Pulmonary artery endothelial cell (primary cell): Measurements from ENCODE around the gene SPDYE1. TPM values are rescaled to one million over a fixed set of nuclear protein-coding genes. Genes with fewer than 3 reads are reported as not detected.
"Not testable (repeated sequence)": the region's sequence is repeated elsewhere in the genome, so short reads cannot be mapped to it uniquely, and the experiment has no call there.

Experiments used
- DNase-seq: peaks from one replicate; pipeline ENCODE4 v3.0.0-alpha.2; 2011; ENCODE audit warnings: low read depth, low spot score
- total RNA-seq: library from RNA; depleted of rRNA; stranded (reverse); fragments of >200 nt; gene quantifications from 2 replicates; pipeline ENCODE4 v1.2.3, GENCODE V29; 2014

Gene SPDYE1
- total RNA-seq, 1 donor from 2014 or later: not detected

GRCh38 chr7:43990829-43991228 is 6.9 kb upstream of the SPDYE1 start:
- DNase-seq: not testable (repeated sequence)

- not testable (repeated sequence) for DNase-seq
These were observed 4.8 kb upstream of the SPDYE1 start for GRCh38 chr7:43992896-43993295.

GRCh38 chr7:43994681-43995080 is 3.0 kb upstream of the SPDYE1 start:
- not testable (repeated sequence) for DNase-seq

GRCh38 chr7:44012081-44012480 is 14.4 kb downstream of the SPDYE1 start:
- not testable (repeated sequence) for DNase-seq

- DNase-seq: not testable (repeated sequence)
These were observed 17.4 kb downstream of the SPDYE1 start for GRCh38 chr7:44015090-44015489.

GRCh38 chr7:44018857-44019807 is 21.4 kb downstream of the SPDYE1 start:
- DNase-seq: peak; percentile 68

DNA sequence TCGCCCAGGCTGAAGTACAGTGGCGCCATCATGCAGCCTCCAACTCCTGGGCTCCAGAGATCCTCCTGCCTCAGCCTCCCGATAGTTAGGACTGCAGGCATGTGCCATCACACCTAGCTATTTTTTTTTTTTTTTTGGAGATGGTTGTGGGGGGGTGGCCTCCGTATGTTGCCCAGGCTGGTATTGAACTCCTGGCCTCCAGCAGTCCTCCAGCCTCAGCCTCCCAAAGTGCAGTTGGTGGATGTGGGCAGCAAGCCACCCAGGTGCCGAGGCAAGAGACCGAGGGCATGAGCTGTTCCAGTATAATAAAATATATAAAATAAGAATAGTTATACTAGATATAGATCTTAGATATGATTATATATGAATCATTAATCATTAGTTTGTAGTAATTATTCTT is 22.1 kb downstream of the SPDYE1 start:
- not testable (repeated sequence) for DNase-seq

DNA sequence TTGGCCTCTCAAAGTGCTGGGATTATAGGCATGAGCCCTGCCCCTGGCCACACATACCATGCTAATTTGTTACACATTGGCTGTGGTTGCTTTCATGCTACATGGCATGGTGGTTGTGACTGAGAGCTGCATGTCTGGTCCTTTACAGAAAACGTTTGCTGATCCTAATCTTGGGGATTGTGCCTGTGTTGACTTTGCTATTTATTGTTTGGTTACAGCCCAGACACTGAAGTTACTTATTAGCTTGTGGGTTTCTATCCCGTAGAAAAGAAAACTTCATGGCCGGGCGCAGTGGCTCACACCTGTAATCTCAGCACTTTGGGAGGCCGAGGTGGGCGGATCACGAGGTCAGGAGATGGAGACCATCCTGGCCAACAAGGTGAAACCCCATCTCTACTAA is 24.4 kb downstream of the SPDYE1 start:
- DNase-seq: not testable (repeated sequence)

GRCh38 chr7:44022796-44023467 is 25.2 kb downstream of the SPDYE1 start:
- not testable (repeated sequence) for DNase-seq

DNA sequence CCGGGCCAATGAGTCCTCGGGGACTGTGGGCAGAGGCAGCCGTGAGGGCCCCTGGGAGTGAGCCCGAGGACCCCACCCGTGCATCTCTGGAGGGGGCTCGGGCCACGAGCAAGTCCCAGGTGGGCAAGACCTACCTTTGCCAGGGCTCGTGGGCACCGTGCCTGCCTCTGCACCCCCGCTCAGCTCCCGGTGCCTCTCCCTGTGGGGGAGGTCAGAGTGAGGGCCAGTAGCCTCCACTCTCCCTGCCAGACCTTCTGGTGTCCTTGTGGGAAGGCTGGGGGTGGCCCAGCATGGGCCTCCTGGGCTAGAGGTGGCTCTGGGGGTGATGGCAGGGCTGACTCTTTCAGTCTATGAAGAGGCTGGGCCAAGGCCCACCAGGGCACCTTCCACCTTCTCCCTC is 31.7 kb downstream of the SPDYE1 start:
- DNase-seq: not testable (repeated sequence)

DNA sequence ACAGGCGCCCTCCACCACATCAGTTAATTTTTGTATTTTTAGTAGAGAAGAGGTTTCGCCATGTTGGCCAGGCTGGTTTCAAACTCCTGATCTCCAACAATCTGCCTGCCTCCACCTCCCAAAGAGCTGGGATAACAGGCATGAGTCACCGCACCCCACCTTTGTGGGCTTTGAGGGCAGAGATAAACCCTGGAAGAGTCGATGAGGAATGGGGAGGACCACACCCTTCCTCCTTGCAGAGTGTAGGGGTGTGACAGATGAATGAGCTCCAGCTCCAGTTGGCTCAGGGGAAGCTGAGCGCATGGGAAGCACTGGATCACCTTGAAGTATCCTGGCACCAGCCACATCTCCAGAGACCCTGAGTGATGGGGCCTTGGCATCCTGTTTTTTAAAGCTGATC is 32.3 kb downstream of the SPDYE1 start:
- not testable (repeated sequence) for DNase-seq

- DNase-seq: not testable (repeated sequence)
These were observed 33.6 kb downstream of the SPDYE1 start for GRCh38 chr7:44031319-44031718.

- DNase-seq: not testable (repeated sequence)
These were observed 34.3 kb downstream of the SPDYE1 start for GRCh38 chr7:44032031-44032430.

DNA sequence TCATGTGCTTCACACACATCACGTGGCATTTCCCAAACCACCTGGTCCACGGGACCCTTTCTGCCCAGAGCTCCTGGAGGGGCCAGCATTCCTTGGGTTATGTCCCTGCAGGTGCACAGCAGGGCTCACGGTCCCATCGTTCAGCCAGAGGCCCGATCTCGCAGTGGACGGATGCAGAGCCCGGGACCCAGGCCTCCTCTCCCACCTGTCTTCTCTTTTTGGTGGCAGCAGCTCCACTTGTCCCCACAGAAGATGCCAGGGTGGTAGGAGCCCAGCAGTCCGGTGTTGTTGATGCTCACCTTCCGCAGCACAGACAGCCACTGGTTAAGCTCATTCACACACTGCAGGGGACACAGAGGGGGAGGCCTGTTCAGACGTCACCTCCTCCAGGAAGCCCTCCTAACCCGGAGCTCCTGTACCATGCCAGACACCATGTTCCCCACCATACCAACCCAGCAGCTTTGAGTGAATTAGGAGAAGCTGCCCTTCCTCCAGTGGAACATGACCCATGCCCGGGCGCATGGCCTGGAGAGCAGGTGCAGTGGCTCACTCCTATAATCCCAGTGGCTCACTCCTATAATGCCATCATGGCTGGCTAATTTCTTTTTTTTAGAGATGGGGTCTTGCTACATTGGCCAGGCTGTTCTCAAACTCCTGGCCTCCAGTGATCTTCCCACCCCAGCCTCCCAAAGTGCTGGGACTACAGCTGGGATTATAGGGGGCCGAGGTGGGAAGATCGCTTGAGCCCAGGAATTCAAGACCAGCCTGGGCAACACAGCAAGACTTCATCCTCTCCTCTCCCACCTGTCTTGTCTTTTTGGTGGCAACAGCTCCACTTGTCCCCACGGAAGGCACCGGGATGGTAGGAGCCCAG is 36.5 kb downstream of the SPDYE1 start:
- not testable (repeated sequence) for DNase-seq

GRCh38 chr7:44036364-44036763 is 38.7 kb downstream of the SPDYE1 start:
- not testable (repeated sequence) for DNase-seq

GRCh38 chr7:44037951-44038350 is 40.3 kb downstream of the SPDYE1 start:
- DNase-seq: not testable (repeated sequence)

DNA sequence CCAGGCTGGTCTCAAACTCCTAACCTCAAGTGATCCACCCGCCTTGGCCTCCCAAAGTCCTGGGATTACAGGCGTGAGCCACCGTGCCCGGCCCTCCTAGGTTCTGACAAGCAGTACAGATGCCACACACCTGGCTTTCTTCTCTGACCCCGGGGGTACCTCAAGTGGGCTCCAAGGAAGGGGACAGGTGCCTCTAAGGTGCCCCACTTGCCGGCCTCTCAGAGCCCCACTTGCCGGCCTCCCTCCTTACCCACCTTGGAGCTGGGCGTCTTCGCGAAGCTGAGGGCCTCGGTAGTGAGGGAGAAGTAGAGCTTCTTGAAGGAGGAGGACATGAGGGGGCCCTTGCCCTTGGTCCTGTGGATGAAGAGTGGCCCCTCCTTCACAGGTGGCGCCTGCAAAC is 40.9 kb downstream of the SPDYE1 start:
- DNase-seq: not testable (repeated sequence)

DNA sequence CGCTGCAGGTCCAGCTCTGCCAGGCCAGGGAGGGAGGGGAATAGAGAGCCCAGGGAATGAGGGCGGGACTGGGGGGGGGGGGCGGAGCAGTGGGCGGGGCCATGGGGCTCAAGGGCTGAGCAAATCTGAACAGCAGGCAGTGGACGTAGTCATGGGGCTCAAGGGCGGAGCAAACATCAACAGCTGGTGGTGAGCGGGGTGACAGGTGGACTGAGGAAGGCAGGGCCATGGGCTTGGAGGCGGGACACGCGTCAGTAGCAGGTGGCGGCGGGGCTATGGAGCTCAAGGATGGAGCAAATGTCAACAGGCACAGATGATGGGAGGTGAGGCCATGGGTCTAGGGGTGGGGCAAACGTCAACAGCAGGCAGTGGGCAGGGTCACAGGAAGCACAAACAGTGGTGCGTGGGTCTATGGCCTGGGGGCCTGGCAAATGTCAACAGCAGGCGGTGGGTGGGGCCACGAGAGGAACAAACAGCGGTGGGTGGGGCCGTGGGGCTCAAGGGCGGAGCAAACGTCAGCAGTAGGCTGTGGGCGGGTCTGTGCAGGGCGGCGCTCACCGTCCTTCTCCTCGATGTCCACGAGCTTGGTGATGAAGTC is 41.4 kb downstream of the SPDYE1 start:
- not testable (repeated sequence) for DNase-seq

DNA sequence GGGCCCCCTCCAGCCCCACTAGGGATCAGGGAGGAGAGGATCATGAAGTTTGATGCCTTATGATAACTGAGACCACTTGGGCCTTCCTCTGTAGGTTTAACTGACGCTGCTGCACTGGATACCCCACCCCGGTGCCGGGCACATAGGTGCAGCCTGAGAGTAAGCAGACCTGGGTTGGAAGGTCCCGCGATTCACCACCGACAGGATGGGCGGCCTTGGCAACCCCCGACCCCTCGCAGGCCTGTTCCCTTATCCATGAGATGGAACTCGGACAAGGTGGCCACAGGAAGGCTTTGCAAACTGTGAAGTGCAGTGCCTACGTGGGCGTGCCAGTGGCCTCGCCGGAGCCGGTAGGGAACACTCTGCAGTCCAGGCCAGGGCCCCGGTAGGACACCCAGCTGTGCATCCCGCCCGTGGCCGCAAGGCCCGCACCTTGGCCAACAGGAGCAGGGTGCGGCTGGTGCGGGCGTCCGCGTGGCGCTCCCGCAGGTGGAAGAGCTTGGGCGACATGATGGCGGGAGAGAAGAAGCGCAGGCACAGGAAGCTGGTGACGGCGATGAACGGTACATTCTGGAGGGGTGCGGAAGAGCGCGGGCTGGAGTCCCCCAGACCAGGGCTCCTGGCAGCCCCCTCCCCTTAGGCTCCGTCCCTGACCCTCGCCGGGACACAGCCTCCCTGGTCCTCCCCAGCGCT is 42.2 kb downstream of the SPDYE1 start:
- not testable (repeated sequence) for DNase-seq

DNA sequence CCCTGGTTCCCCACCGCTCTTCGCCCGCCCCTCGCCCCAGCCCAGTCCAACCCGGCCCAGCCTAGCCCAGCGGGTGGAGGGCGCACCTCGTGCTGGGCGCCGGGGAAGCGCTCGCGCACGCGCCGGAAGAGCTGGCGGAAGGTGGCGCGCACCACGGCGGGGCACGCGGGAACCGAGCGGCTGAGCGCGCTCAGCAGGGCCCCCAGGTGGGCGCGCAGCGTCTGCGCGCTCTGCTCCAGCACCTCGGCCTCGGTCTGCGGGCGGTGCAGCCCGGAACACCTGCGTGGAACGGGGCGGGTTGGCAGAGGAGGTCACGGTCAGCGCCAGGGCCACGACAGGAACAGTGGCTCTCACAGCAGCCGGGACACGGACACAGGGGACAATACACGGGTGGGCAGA is 42.8 kb downstream of the SPDYE1 start:
- DNase-seq: not testable (repeated sequence)
